T-helper 17 cell (primary cell): ENCODE results near the gene EVC. TPM values are rescaled to one million over a fixed set of nuclear protein-coding genes. Genes with fewer than 3 reads are reported as not detected.

Experiments used
- ATAC-seq: fragments of 150-1000 bp; cut with Tn5 transposase; 2 replicates; pipeline ENCODE4 v1.10.0; 2021; ENCODE audit warnings: mild to moderate bottlenecking, moderate library complexity
- DNase-seq, 3 donors: peaks; one replicate each; pipeline versions ENCODE4 v3.0.0 to v3.0.0-alpha.2; 2020 to 2021
- H3K9me3 ChIP-seq: one replicate; pipeline ENCODE4 v1.7.0; 2013; ENCODE audit warnings: low read length, mild to moderate bottlenecking; ENCODE audit not compliant: control insufficient read depth, poor library complexity, severe bottlenecking
- H3K27ac Mint-ChIP-seq: one replicate; pipeline ENCODE4 v1.8.0; 2022; ENCODE audit warnings: mild to moderate bottlenecking, moderate library complexity, mixed read lengths
- H3K27me3 Mint-ChIP-seq: one replicate; pipeline ENCODE4 v1.8.0; 2022; ENCODE audit warnings: mixed read lengths
- H3K36me3 Mint-ChIP-seq: one replicate; pipeline ENCODE4 v1.8.0; 2022; ENCODE audit warnings: low read depth, mixed read lengths
- H3K4me1 Mint-ChIP-seq: one replicate; pipeline ENCODE4 v1.8.0; 2022; ENCODE audit warnings: mild to moderate bottlenecking, mixed read lengths
- H3K4me3 Mint-ChIP-seq: one replicate; pipeline ENCODE4 v1.8.0; 2022; ENCODE audit warnings: mild to moderate bottlenecking, moderate library complexity, mixed read lengths
- total RNA-seq, 4 donors: library from RNA in 2 of 4; stranded (reverse) in 2 of 4; gene quantifications; one replicate each; pipeline ENCODE4 v1.2.3 and lab custom pipeline; 2022 to 2026

The EVC gene
- total RNA-seq, 2 donors from 2014 or later, result 3.4 to 5.5 TPM

DNA sequence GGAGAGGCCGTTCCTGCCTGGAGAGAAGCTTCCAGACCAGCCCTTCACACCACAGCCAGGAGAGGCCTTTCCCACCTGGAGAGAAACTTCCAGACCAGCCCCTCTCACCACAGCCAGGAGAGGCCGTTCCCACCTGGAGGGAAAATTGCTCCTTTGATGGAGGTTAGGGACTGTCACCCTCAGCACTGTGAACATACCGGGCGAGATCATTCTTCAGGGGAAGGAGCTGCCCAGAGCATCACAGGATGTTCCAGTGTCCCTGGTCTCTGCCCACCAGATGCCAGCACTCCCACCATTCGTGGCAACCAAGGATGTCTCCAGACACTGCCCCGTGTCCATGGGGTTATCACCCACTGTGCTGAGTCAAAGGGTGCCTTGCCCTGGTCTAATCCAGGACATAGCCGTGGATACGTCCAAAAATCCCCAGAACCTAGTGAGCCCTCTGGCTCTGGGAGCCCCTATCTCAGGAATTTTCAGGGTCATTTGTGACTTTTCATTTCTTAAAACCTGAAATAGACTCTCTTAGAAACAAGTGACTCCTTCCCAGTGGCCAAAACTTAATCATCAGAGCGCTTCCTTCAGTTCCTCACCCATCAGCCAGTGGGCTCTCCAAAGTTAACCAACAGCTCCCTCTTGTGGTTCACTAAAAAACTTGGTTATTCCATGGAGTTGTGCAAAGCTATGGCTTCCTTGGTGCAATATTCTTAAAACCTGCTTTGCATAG lies 101.7 kb downstream of the EVC start:
- Mint-ChIP-seq H3K27me3 (peaks cover 6% of the 10 kb centered on the region), H3K4me1 (no peaks in the 10 kb centered on the region), H3K4me3 (no peak overlapping the region), H3K36me3 (no peaks in the 10 kb centered on the region), H3K27ac (no peak overlapping the region)
- no peaks in the 10 kb centered on the region for H3K9me3 ChIP-seq
- no peak for DNase-seq
- peak; percentile 42 for ATAC-seq

DNA sequence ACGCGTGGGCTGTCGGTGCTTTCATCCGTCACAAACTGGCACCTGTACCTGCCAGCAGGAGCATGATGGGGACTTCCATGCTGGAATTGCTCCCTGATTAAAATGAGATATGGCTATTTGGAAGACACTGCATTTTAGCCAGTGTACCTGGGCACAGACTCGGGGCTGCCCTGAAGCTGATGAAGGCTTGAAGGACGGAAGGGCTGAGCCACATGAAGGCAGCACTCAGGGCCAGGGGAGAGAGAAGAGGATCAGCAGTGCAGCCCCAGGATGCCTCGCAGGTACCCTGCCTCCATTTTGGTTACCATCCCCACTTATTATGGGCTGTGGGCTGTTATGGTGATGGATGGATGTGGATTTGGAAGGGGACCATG lies 102.9 kb downstream of the EVC start:
- no peaks in the 10 kb centered on the region for H3K4me1 Mint-ChIP-seq
- no peak for ATAC-seq
- no peak overlapping the region for H3K4me3 Mint-ChIP-seq
- H3K36me3 Mint-ChIP-seq, result no peaks in the 10 kb centered on the region
- H3K27ac Mint-ChIP-seq, result no peak overlapping the region
- no peaks in the 10 kb centered on the region for H3K9me3 ChIP-seq
- no peak for DNase-seq
- H3K27me3 Mint-ChIP-seq, result peaks cover 6% of the 10 kb centered on the region

DNA sequence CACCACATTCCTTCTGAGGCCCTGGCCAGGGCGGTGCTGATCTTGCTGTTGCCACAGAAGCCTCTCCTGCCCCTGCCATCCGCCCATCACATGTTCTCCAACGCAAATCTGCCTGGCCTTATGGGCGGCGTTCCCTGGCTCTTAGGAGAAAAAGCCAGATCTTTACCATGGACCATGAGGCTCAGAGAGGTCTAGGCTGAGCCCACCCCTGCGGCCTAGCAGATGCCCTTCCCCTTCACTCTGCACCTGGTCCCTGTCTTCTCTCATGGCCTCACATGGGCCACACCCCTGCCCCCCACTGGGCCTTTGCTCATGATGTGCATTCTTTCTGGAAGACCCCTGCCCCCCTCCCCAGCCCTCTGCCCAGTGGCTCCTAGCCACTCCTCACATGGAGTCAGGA lies 103.4 kb downstream of the EVC start:
- H3K27ac Mint-ChIP-seq, result no peak overlapping the region
- DNase-seq (no peak), ATAC-seq (no peak)
- no peak overlapping the region for H3K4me3 Mint-ChIP-seq
- H3K9me3 ChIP-seq, result no peaks in the 10 kb centered on the region
- H3K27me3 Mint-ChIP-seq, result peaks cover 6% of the 10 kb centered on the region
- no peaks in the 10 kb centered on the region for H3K4me1 Mint-ChIP-seq
- no peaks in the 10 kb centered on the region for H3K36me3 Mint-ChIP-seq

DNA sequence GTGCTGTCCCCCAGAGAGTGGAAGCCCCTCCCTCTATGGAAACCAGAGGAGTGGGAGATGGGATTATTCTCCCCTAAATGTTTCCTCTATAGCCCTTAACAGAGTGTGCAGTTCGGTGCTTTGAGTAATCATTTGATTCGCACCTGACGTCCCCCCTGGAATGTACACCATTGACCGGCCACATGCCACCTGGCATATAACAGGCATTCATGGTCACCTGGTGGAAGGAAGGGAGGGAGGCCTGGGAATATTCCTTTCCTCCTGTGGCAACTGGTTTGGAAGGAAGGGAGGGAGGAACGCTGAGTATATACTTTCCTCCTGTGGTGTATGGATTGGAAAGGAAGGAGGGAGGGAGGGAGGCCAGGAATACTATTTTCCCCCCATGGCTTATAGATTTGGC lies 104.6 kb downstream of the EVC start:
- no peak for DNase-seq
- no peak overlapping the region for H3K27ac Mint-ChIP-seq
- ATAC-seq, result no peak
- no peak overlapping the region for H3K4me3 Mint-ChIP-seq
- H3K4me1 Mint-ChIP-seq, result no peaks in the 10 kb centered on the region
- peaks cover 6% of the 10 kb centered on the region for H3K27me3 Mint-ChIP-seq
- no peaks in the 10 kb centered on the region for H3K36me3 Mint-ChIP-seq
- no peaks in the 10 kb centered on the region for H3K9me3 ChIP-seq

DNA sequence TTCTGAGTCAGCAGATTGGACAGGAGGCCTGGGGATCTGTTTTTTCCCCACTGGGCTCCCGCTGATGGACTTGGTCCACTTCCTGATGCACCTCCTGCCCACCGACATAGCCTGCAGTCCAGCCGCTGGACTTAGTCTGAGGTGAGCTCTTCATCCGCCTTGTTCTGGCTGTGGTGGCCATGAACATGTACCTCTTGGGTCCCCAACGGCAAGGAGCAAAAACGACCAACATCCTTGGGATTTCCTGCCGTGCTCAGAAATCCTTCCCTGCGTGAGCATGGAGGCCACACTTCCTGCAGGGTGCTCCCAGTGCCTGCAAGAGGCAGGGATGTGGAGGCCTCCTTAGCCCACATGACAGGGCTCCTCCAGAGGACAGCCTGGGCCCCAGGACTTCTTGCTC lies 105.1 kb downstream of the EVC start:
- DNase-seq, result no peak
- Mint-ChIP-seq H3K36me3 (no peaks in the 10 kb centered on the region), H3K4me1 (no peaks in the 10 kb centered on the region), H3K27ac (no peak overlapping the region), H3K27me3 (peaks cover 6% of the 10 kb centered on the region), H3K4me3 (no peak overlapping the region)
- no peak for ATAC-seq
- no peaks in the 10 kb centered on the region for H3K9me3 ChIP-seq

DNA sequence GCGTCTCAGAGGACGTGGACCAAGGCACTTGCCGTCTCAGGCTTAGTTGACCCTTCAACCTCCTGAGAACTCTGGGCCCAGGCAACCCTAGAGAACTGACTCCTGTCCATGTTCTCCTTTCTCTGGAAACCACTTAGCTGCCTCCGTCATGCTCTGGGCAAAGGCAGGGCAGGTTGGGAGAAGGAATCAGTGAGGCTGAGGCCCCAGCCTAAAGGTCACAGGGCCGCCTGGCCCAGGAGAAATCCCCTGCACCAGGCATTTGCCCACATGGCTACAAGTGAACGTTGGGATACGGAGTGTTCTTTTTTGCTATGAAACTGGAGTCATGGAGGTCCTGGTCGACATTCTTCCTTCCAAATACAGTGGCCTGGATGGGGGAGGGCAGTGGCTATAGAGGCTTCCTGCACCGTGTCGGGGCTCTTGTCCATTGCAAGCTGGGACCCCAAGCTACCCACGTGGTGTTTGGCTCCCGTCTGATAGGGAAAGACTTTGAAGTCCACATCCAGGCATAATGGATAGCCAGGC lies 105.9 kb downstream of the EVC start:
- H3K4me3 Mint-ChIP-seq, result no peak overlapping the region
- H3K27me3 Mint-ChIP-seq, result peaks cover 6% of the 10 kb centered on the region
- DNase-seq (no peak), ATAC-seq (no peak)
- no peaks in the 10 kb centered on the region for H3K9me3 ChIP-seq
- H3K36me3 Mint-ChIP-seq, result no peaks in the 10 kb centered on the region
- no peaks in the 10 kb centered on the region for H3K4me1 Mint-ChIP-seq
- H3K27ac Mint-ChIP-seq, result peak overlapping the region; percentile 53

DNA sequence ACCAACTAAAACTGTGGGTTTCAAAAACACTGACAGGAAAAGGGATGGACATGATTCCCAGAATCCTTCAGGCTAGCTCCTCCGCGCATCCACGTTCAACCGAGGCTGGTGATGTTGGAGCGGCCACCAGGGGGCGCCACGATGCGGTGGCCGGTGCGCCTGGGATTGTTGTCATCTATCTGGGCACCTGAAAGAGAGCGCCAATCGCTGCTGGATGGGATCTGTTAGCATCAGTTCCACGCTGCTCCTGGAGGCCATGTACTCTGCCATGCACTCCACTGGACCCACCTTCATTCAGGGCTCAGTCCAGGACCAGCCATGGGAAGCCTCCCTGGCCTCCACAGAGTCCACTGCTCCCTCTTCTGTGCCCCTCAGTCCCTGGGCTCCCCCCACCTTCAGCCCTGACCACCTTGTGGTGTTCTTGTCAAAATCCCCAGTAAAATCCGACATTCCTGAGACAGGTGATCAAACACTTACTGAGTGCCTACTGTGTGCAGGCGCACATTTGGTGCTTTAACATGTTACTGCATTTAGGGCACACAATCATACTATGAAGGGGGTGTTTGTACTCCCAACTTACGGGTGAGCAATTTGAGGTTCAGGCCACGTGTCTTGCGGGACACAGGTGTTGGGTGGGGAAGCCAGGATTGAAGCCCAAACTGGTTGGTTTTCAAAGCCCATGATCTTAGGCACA lies 110.8 kb downstream of the EVC start:
- Mint-ChIP-seq H3K27ac (no peak overlapping the region), H3K27me3 (peaks cover under 1% of the 10 kb centered on the region), H3K4me1 (peaks cover 9% of the 10 kb centered on the region), H3K4me3 (peak overlapping the region; percentile 5), H3K36me3 (no peaks in the 10 kb centered on the region)
- ATAC-seq (no peak), DNase-seq (no peak)
- H3K9me3 ChIP-seq, result no peaks in the 10 kb centered on the region

DNA sequence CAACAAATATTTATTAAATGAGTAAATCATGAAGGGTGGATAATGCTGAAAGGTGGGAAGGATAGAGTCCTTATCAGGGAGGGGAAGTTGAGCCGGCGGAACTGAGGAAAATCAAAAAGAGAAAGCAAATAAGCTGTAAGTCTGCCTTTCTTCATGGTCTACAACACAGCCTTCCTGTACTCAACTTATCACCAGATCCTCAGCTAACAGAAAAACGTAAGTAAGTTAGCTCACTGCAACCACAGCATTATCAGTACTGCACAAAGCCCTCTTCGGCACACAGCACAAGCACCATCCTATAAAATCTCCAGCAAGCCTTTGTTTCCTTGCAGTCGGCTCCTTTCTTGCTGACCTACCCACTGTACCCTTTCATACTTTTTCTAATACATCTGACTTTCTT lies 111.6 kb downstream of the EVC start:
- Mint-ChIP-seq H3K4me1 (peaks cover 15% of the 10 kb centered on the region), H3K27ac (no peak overlapping the region), H3K27me3 (peaks cover 8% of the 10 kb centered on the region), H3K36me3 (peaks cover under 1% of the 10 kb centered on the region), H3K4me3 (no peak overlapping the region)
- DNase-seq, result no peak
- ATAC-seq, result no peak
- H3K9me3 ChIP-seq, result no peaks in the 10 kb centered on the region

DNA sequence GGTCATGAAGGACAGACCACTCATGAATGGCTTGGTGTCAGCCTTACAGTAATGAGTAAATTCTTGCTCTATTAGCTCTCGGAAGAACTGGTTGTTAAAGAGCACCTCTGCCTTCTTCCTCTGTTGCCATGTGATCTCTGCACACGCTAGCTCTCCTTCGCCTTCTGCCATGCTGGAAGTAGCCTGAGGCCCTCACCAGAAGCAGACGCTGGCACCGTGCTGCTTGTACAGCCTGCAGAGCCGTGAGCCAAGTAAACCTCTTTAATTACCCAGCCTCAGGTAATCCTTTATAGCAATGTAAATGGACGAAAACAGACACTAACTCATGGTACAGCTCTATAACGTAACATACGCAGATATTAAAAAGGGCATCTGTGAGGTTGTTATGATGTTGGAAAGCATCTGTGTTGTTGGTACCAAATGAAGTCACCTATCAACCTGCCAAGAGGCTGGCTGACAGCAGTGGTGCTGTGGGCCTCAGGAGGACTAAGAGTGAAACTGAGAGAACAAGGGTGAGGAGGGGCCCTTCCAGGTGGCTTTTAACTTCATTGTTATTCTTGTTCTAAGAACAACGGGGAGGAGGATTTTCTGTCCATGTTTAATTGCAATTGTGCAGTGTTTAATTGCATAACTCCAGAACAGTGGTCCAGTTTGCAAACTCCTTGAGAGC lies 112.7 kb downstream of the EVC start:
- H3K27ac Mint-ChIP-seq, result no peak overlapping the region
- no peaks in the 10 kb centered on the region for H3K9me3 ChIP-seq
- peaks cover 13% of the 10 kb centered on the region for H3K27me3 Mint-ChIP-seq
- H3K4me3 Mint-ChIP-seq, result no peak overlapping the region
- ATAC-seq (no peak), DNase-seq (no peak)
- H3K4me1 Mint-ChIP-seq, result peaks cover 15% of the 10 kb centered on the region
- peaks cover 2% of the 10 kb centered on the region for H3K36me3 Mint-ChIP-seq

DNA sequence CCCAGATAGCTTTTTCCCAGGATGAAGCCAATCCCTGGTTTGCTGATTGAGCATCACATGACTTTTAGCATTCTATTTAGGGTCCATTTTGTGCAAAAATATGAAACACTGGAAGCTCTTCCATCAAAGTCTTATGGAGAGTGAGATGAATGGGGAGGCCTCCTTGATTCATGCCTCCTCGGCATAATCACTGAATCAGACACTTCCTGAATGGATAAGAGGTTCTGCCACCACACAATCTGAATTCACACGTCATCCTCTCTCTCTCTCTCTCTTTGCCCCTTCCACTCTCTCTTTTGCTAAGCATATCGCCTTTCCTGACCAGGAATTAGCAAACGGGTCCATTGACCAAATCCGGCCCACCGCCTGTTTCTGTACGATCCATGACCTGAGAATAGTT lies 113.2 kb downstream of the EVC start:
- H3K4me3 Mint-ChIP-seq, result no peak overlapping the region
- DNase-seq, result no peak
- peaks cover 2% of the 10 kb centered on the region for H3K36me3 Mint-ChIP-seq
- H3K27me3 Mint-ChIP-seq, result peaks cover 13% of the 10 kb centered on the region
- ATAC-seq, result no peak
- H3K4me1 Mint-ChIP-seq, result peaks cover 15% of the 10 kb centered on the region
- H3K9me3 ChIP-seq, result no peaks in the 10 kb centered on the region
- H3K27ac Mint-ChIP-seq, result no peak overlapping the region

DNA sequence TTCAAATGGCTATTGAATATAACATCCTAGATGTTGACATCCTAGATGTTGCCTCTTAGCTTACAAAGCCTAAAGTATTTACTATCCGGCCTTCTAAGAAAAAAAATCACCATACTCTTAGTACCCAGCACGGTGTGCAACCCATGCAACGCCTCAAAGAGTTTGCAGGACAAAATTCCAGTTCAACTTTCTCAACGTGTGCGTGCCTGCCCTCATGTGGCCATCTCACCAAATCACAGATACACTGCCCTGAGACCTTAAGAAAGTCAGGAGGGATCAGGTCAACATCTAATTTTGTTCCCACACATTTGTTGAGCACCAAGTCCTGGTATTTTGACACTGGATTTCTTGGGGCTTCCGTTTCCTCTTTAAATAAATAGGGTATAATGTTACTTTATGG lies 113.6 kb downstream of the EVC start:
- DNase-seq (no peak), ATAC-seq (no peak)
- no peak overlapping the region for H3K4me3 Mint-ChIP-seq
- H3K27ac Mint-ChIP-seq, result no peak overlapping the region
- peaks cover 2% of the 10 kb centered on the region for H3K36me3 Mint-ChIP-seq
- peaks cover 15% of the 10 kb centered on the region for H3K4me1 Mint-ChIP-seq
- peaks cover 13% of the 10 kb centered on the region for H3K27me3 Mint-ChIP-seq
- no peaks in the 10 kb centered on the region for H3K9me3 ChIP-seq

DNA sequence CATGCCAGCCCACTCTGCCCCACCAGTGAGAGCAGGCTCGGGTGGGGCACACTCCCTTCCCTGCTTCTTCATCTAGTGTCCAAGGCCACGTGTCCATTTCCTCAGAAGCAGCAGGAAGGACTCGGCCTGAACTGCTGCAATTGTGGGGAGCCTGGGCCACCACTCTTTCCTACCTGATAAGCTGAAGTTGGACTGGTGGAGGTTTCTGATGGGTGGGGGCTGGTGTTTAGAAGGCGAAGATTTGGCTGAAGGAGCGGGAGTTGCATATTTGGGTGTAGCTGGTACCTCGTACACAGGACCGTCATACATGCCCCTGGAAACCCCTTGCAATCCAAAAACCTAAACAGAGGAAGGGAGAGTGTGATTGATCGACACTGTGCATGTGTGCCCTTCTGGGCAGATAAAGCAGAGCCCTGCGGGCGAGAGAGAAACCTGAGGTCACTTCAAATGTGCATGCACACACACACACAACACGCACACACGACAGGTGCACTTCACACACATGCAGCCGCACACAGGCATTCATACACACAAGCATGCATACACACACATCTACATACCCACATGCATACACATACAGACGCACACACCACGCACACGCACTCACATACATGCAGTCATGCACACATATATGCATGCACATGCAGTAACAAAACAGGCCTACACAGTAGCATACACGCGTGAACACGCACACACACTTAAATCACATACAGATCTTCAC lies 114.5 kb downstream of the EVC start:
- ATAC-seq (no peak), DNase-seq (no peak)
- H3K4me1 Mint-ChIP-seq, result peaks cover 15% of the 10 kb centered on the region
- no peaks in the 10 kb centered on the region for H3K9me3 ChIP-seq
- H3K27ac Mint-ChIP-seq, result no peak overlapping the region
- H3K36me3 Mint-ChIP-seq, result peaks cover 2% of the 10 kb centered on the region
- H3K4me3 Mint-ChIP-seq, result no peak overlapping the region
- peaks cover 13% of the 10 kb centered on the region for H3K27me3 Mint-ChIP-seq
